HEK293 (cell line): ENCODE data around the gene RGL2.

Source experiments
- GLIS1 ChIP-seq: fragments of 450-650 bp; formaldehyde crosslinking; IDR thresholded peaks from 2 replicates; pipeline ENCODE4 v1.5.1; 2016; ENCODE audit warnings: missing biosample characterization, missing genetic modification characterization
- INSM2 ChIP-seq: fragments of 450-650 bp; formaldehyde crosslinking; IDR thresholded peaks from 2 replicates; pipeline ENCODE4 v1.5.1; 2016; ENCODE audit warnings: missing biosample characterization, missing genetic modification characterization
- KLF7 ChIP-seq: fragments of 450-650 bp; formaldehyde crosslinking; IDR thresholded peaks from 2 replicates; pipeline ENCODE4 v1.5.1; 2016; ENCODE audit warnings: missing biosample characterization, missing genetic modification characterization, borderline replicate concordance
- KLF8 ChIP-seq: fragments of 450-650 bp; formaldehyde crosslinking; IDR thresholded peaks from 2 replicates; pipeline ENCODE4 v1.5.1; 2016; ENCODE audit warnings: missing biosample characterization, missing genetic modification characterization
- PBX3 ChIP-seq: sonication (generic); formaldehyde crosslinking; IDR thresholded peaks from 2 replicates; pipeline ENCODE4 v1.8.1; 2022; ENCODE audit warnings: mild to moderate bottlenecking, moderate library complexity, missing genetic modification reagents
- SP2 ChIP-seq: fragments of 450-650 bp; formaldehyde crosslinking; IDR thresholded peaks from 2 replicates; pipeline ENCODE4 v1.5.1; 2016; ENCODE audit warnings: missing biosample characterization, missing genetic modification characterization
- TSHZ1 ChIP-seq: fragments of 450-650 bp; formaldehyde crosslinking; IDR thresholded peaks from 2 replicates; pipeline ENCODE4 v1.5.1; 2016; ENCODE audit warnings: missing biosample characterization, missing genetic modification characterization, borderline replicate concordance
- YY1 ChIP-seq: fragments of 450-650 bp; formaldehyde crosslinking; IDR thresholded peaks from 2 replicates; pipeline ENCODE4 v1.5.1; 2018; ENCODE audit warnings: missing biosample characterization, missing genetic modification characterization
- ZBTB20 ChIP-seq: fragments of 450-650 bp; formaldehyde crosslinking; IDR thresholded peaks from 2 replicates; pipeline ENCODE4 v1.5.1; 2016; ENCODE audit warnings: missing biosample characterization, missing genetic modification characterization
- ZIC2 ChIP-seq: fragments of 450-650 bp; formaldehyde crosslinking; IDR thresholded peaks from 2 replicates; pipeline ENCODE4 v1.5.1; 2016; ENCODE audit warnings: missing biosample characterization, missing genetic modification characterization
- ZNF114 ChIP-seq: fragments of 450-650 bp; formaldehyde crosslinking; IDR thresholded peaks from 2 replicates; pipeline ENCODE4 v1.5.0; 2017; ENCODE audit warnings: missing biosample characterization, missing genetic modification characterization
- ZNF157 ChIP-seq: fragments of 450-650 bp; formaldehyde crosslinking; IDR thresholded peaks from 2 replicates; pipeline ENCODE4 v1.5.1; 2016; ENCODE audit warnings: missing biosample characterization, missing genetic modification characterization
- ZNF19 ChIP-seq: fragments of 450-650 bp; formaldehyde crosslinking; IDR thresholded peaks from 2 replicates; pipeline ENCODE4; 2016; ENCODE audit warnings: missing biosample characterization, missing genetic modification characterization, low read depth
- ZNF221 ChIP-seq: fragments of 450-650 bp; formaldehyde crosslinking; IDR thresholded peaks from 2 replicates; pipeline ENCODE4 v1.5.1; 2017; ENCODE audit warnings: missing biosample characterization, missing genetic modification characterization, borderline replicate concordance
- ZNF23 ChIP-seq: fragments of 450-650 bp; formaldehyde crosslinking; IDR thresholded peaks from 2 replicates; pipeline ENCODE4 v1.5.1; 2016; ENCODE audit warnings: missing biosample characterization, missing genetic modification characterization, borderline replicate concordance
- ZNF280C ChIP-seq: fragments of 450-650 bp; formaldehyde crosslinking; IDR thresholded peaks from 2 replicates; pipeline ENCODE4 v1.5.1; 2016; ENCODE audit warnings: missing biosample characterization, missing genetic modification characterization
- ZNF354C ChIP-seq: fragments of 450-650 bp; formaldehyde crosslinking; IDR thresholded peaks from 2 replicates; pipeline ENCODE4 v1.5.1; 2016; ENCODE audit warnings: missing biosample characterization, missing genetic modification characterization, low read depth, borderline replicate concordance
- ZNF449 ChIP-seq: fragments of 450-650 bp; formaldehyde crosslinking; IDR thresholded peaks from 2 replicates; pipeline ENCODE4 v1.5.1; 2017; ENCODE audit warnings: missing biosample characterization, mild to moderate bottlenecking, missing genetic modification characterization, moderate library complexity
- ZNF513 ChIP-seq: fragments of 450-650 bp; IDR thresholded peaks from 2 replicates; pipeline ENCODE4 v1.5.1; 2018; ENCODE audit warnings: missing biosample characterization, missing genetic modification characterization
- ZNF621 ChIP-seq: fragments of 450-650 bp; formaldehyde crosslinking; IDR thresholded peaks from 2 replicates; pipeline ENCODE4 v1.5.1; 2017; ENCODE audit warnings: missing biosample characterization, missing genetic modification characterization
- ZNF629 ChIP-seq: fragments of 450-650 bp; formaldehyde crosslinking; IDR thresholded peaks from 2 replicates; pipeline ENCODE4 v1.5.1; 2017; ENCODE audit warnings: missing biosample characterization, missing genetic modification characterization
- ZNF670 ChIP-seq: fragments of 450-650 bp; formaldehyde crosslinking; IDR thresholded peaks from 2 replicates; pipeline ENCODE4 v1.5.1; 2016; ENCODE audit warnings: missing biosample characterization, missing genetic modification characterization, low read depth
- ZNF677 ChIP-seq: fragments of 450-650 bp; IDR thresholded peaks from 2 replicates; pipeline ENCODE4 v1.5.0; 2018; ENCODE audit warnings: missing biosample characterization, mild to moderate bottlenecking, missing genetic modification characterization, moderate library complexity
- ZNF704 ChIP-seq: fragments of 450-650 bp; formaldehyde crosslinking; IDR thresholded peaks from 2 replicates; pipeline ENCODE4 v1.5.1; 2016; ENCODE audit warnings: missing biosample characterization, missing genetic modification characterization
- ZNF747 ChIP-seq: fragments of 450-650 bp; formaldehyde crosslinking; IDR thresholded peaks from 2 replicates; pipeline ENCODE4 v1.5.1; 2016; ENCODE audit warnings: missing biosample characterization, missing genetic modification characterization
- ZNF792 ChIP-seq: fragments of 450-650 bp; formaldehyde crosslinking; IDR thresholded peaks from 2 replicates; pipeline ENCODE4 v1.5.1; 2016; ENCODE audit warnings: missing biosample characterization, missing genetic modification characterization
- ZSCAN23 ChIP-seq: fragments of 450-650 bp; formaldehyde crosslinking; IDR thresholded peaks from 2 replicates; pipeline ENCODE4 v1.5.1; 2016; ENCODE audit warnings: missing biosample characterization, missing genetic modification characterization

The RGL2 gene

GRCh38 chr6:33248932-33249731, 49.6 kb downstream of the RGL2 start (continued):
- TF ChIP-seq SP2 (tag by site-specific recombination) = peak; percentile 98
- TF ChIP-seq YY1 = no peak
- TF ChIP-seq KLF7 (tag by site-specific recombination) = no peak
- TF ChIP-seq ZNF621 (tag by site-specific recombination) = no peak
- TF ChIP-seq ZNF670 = no peak
- TF ChIP-seq ZNF354C (tag by site-specific recombination) = no peak
- no peak for TF ChIP-seq ZNF114 (tag by site-specific recombination)
- no peak; the same call in 1 of the 2 replicates for TF ChIP-seq GLIS1
- peak; percentile 30; the same call in 1 of the 2 replicates for TF ChIP-seq ZBTB20 (tag by site-specific recombination)
- no peak for TF ChIP-seq ZNF221 (tag by site-specific recombination)
- TF ChIP-seq ZNF704 (tag by site-specific recombination) = no peak
- TF ChIP-seq ZIC2 (tag by site-specific recombination) = peak; percentile 44; the same call in 1 of the 2 replicates
- no peak for TF ChIP-seq ZNF629
- TF ChIP-seq TSHZ1 (tag by site-specific recombination) = no peak
- TF ChIP-seq ZNF792 = no peak
- peak; percentile 80 for TF ChIP-seq PBX3
- no peak for TF ChIP-seq ZNF19
- TF ChIP-seq ZNF513 = no peak
- TF ChIP-seq ZNF449 = no peak
- TF ChIP-seq KLF8 = peak; percentile 36; the same call in 1 of the 2 replicates
- no peak for TF ChIP-seq ZNF747
- peak; percentile 23; the same call in 1 of the 2 replicates for TF ChIP-seq INSM2 (tag by site-specific recombination)
- no peak for TF ChIP-seq ZNF157 (tag by site-specific recombination)
- TF ChIP-seq ZNF23 = no peak
- TF ChIP-seq ZSCAN23 (tag by site-specific recombination) = no peak
- TF ChIP-seq ZNF677 (tag by site-specific recombination) = no peak
- no peak for TF ChIP-seq ZNF280C (tag by site-specific recombination)
